ENCODE data around the gene RNASEH2B.

DNA sequence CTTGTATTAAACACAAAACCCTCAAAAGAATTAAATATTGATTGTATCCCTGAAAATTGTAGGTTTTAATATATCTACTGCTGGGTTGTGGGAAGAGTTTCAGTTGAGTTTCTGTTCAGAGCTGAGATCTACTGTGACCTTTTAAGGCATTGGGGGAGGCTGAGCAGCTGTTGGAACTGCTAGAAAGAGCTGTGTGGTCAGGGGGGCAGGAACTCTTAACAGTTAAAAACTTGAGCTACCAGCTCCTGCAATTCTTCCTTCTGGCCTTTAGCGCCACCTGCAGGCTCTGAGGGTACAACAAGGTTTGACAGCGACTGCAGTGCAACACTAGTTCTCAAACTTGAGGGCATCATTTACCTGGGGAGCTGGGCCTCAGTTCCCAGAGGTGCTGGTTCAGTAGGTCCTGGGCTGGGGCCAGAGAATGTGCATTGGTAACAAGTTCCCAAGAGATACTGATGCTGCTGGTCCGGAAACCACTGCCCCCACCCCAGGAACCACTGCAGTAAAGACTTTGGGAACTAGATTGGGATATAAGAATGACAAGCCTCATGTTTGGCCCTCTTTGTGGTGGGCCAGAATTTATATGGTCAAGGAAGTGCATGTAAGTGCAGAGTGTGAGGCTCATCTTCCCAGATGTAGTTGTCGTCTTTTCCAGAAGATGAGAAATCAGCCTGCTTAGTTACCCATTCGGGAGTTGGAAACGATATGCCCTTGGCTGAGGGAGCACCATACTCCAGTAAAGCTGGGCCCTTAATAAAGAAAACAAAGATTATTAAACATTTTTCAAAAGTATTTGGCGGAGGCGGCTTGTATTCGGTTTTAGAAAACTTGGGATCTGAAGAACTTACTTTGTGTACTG lies 2.6 kb downstream of the RNASEH2B start:
- TF ChIP-seq, protein P1, sequence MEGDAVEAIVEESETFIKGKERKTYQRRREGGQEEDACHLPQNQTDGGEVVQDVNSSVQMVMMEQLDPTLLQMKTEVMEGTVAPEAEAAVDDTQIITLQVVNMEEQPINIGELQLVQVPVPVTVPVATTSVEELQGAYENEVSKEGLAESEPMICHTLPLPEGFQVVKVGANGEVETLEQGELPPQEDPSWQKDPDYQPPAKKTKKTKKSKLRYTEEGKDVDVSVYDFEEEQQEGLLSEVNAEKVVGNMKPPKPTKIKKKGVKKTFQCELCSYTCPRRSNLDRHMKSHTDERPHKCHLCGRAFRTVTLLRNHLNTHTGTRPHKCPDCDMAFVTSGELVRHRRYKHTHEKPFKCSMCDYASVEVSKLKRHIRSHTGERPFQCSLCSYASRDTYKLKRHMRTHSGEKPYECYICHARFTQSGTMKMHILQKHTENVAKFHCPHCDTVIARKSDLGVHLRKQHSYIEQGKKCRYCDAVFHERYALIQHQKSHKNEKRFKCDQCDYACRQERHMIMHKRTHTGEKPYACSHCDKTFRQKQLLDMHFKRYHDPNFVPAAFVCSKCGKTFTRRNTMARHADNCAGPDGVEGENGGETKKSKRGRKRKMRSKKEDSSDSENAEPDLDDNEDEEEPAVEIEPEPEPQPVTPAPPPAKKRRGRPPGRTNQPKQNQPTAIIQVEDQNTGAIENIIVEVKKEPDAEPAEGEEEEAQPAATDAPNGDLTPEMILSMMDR (IDR thresholded peaks at IDR 0.05; ENCODE audit: insufficient read depth, low read length) = peak; percentile 86
- TF ChIP-seq POLR2AphosphoS5 (IDR thresholded peaks at IDR 0.05; ENCODE audit: low read depth) (peak; percentile 75; the same call in 1 of the 2 replicates), SPI1 (IDR thresholded peaks at IDR 0.05; ENCODE audit: borderline replicate concordance, low read depth) (peak; percentile 15; the same call in 1 of the 2 replicates)

Measured in HL-60 (cell line).